Heart left ventricle (tissue), 16 donors: ENCODE measurements around the gene LAMTOR2. TPM values are rescaled to one million over a fixed set of nuclear protein-coding genes. Genes with fewer than 3 reads are reported as not detected.

ENCODE experiments used
- ATAC-seq, 4 donors: fragments of 200-7000 bp; cut with Tn5 transposase; one replicate each; pipeline ENCODE4 v1.9.1; 2020 to 2022; ENCODE audit warnings: moderate library complexity in 4 of 4, mild to moderate bottlenecking in 3 of 4, moderate number of reproducible peaks in 1 of 4
- DNase-seq, 5 donors: peaks; one replicate each; pipeline ENCODE4 v3.0.0-alpha.2; 2020
- H3K27ac ChIP-seq, 12 donors: fragments of 200-600 bp; sonication (generic) in 4 of 12; one replicate each; pipeline versions ENCODE4 v1.5.0 to v1.8.0; 2016 to 2022; ENCODE audit warnings: mild to moderate bottlenecking in 2 of 12
- H3K27me3 ChIP-seq, 9 donors: fragments of 200-600 bp; sonication (generic) in 2 of 9; one replicate each; pipeline versions ENCODE4 v1.5.1 to v1.8.0; 2016 to 2022; ENCODE audit warnings: mild to moderate bottlenecking in 3 of 9
- H3K36me3 ChIP-seq, 9 donors: fragments of 200-600 bp; sonication (generic) in 2 of 9; one replicate each; pipeline versions ENCODE4 v1.5.0 to v1.8.0; 2018 to 2022; ENCODE audit warnings: mild to moderate bottlenecking in 2 of 9
- H3K4me1 ChIP-seq, 12 donors: fragments of 200-600 bp; sonication (generic) in 4 of 12; one replicate each; pipeline versions ENCODE4 v1.5.0 to v1.8.0; 2016 to 2022; ENCODE audit warnings: mild to moderate bottlenecking in 3 of 12
- H3K4me3 ChIP-seq, 12 donors: fragments of 200-600 bp; sonication (generic) in 4 of 12; one replicate each; pipeline versions ENCODE4 v1.5.0 to v1.8.0; 2017 to 2022; ENCODE audit warnings: mild to moderate bottlenecking in 9 of 12, moderate library complexity in 4 of 12
- H3K9me3 ChIP-seq, 12 donors: fragments of 200-600 bp; sonication (generic) in 4 of 12; one replicate each; pipeline versions ENCODE4 v1.5.0 to v1.8.0; 2016 to 2022; ENCODE audit warnings: mild to moderate bottlenecking in 1 of 12
- CTCF ChIP-seq, 12 donors: fragments of 200-600 bp; sonication (generic) in 4 of 12; IDR thresholded peaks; one replicate each; pipeline versions ENCODE4 v1.5.0 to v1.8.0; 2018 to 2022; ENCODE audit warnings: antibody characterized with exemption in 12 of 12, mild to moderate bottlenecking in 5 of 12
- POLR2A ChIP-seq, 2 donors: fragments of 450-650 bp; IDR thresholded peaks; one replicate each; pipeline ENCODE4 v1.6.1; 2017; ENCODE audit warnings: antibody characterized with exemption in 2 of 2, mild to moderate bottlenecking in 2 of 2, moderate library complexity in 2 of 2
- whole genome bisulfite sequencing, 4 donors: extraction: QIAGEN DNeasy Blood & Tissue Kit in 2 of 4; methylation state at CpG; one replicate each; pipeline versions ENCODE4 v1.1.5 to v1.1.7; 2013 to 2018; 5-methylcytosine and 5-hydroxymethylcytosine counted together
- intact Hi-C, 10 donors: fragments of 100-400 bp; cut with DNase I; formaldehyde crosslinking; loops; one replicate each; pipeline versions ENCODE4 v1.11.1 to v1.14.2; 2022
- polyA plus RNA-seq, 2 donors: library from polyadenylated mRNA; stranded (reverse); fragments of 200-250 nt; gene quantifications; one replicate each; pipeline ENCODE4 v1.2.3, GENCODE V29; 2013
- total RNA-seq, 9 donors: library from RNA; depleted of rRNA in 2 of 9; stranded (reverse); fragments of >200 nt in 2 of 9; fragmentation: NEBNext Ultra II Directional in 3 of 9; extraction: Animal tissue kit (Norgen Biotek cat#: 25700) in 3 of 9; gene quantifications; one replicate each; pipeline versions ENCODE4 v1.1.0 to v1.2.4, GENCODE V29; 2016 to 2023
- donor health status: ischemic (EF 13 %, LVEDD 7.1; RV severe dilation, severe dysfunction).
- donor health status: healthy with polysubstance abuse.
- donor health status: DM: no; HTN: yes; CAD: no.
- donor health status: DM: no; HTN: no; CAD: no.
- donor health status: ischemic (EF 25% LVEDD 6.9; RV normal size, moderate dysfunction).
- donor health status: ischemic (EF 25% LVEDD 5.7; RV mildly dilated, moderate dysfunction).
- donor health status: healthy.
- donor health status: DM: yes; HTN: yes; CAD: no.
- donor health status: ischemic (EF 35%, LVEDD 5.7; RV mildly dilated, moderate dysfunction).
- donor health status: nonischemic (EF 11% LVEDD 7.7; RV severe dilation, severe dysfunction).
- donor health status: DM: yes; HTN: yes; CAD: no.
- donor health status: PGD.
- donor health status: ischemic (EF 29% LVEDD 5.4; RV normal size, mild dysfunction).
- donor health status: nonischemic (EF 23%, LVEDD 6.1; RV moderate dilation, normal function).

The LAMTOR2 gene
- total and polyA plus RNA-seq, 11 donors = 51.5 to 106 (median 63.1) TPM

DNA sequence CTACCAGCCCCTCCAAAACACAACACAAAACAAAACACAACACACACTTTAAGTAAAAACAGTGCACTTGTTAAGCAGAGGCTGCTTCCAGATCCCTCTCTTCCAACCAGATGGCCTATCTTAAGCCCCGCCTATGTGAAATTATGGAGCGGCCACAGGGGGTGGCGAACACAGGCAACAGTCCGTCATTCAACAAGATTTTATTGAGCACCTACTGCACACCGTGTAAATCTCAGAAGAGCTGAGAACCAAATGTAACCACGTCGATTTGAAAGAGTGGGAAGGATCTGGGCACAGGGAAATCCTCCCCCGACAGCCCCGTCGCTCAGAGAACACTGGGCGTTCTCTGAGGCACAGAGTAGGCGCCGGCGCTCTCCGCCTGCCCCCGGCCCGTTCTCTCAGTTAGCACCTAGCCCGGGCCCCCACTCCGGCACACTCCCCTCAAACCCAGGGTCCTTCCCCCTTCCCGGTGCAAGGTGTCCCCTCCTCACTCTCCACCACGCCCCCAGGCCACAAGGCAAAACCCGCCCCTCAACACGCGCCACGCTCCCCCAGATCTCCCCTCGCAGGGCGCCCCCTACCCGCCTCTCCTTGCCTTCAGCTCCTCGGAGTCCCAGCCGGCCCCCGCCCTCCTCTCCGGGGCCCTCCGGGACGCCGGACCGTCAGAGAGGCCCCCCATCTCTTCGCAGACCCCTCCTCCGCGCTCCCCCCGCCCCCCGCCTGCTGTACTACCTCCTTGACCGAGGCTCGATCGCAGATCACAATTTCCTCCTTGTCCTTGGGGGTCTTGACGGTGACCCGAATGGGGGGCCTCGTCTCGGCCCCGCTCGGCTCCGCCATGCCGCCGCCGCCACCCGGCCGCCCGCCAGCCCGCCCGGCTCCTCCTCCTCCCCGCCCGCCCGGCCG lies 1.5 kb upstream of the LAMTOR2 start:
- peaks cover 0 to 45% (median 17%) of the 10 kb centered on the region in 9 donors for H3K36me3 ChIP-seq
- intact Hi-C loops = loop anchor here in 4 of 10 donors (5.0 to 10.0 kb wide), 3 partner anchors 108 to 118 kb away; partner anchors contain the start of genes KHDC4 (in 2 of the 4) and RXFP4 (in 2 of the 4)
- H3K4me1 ChIP-seq = peaks cover 0 to 50% (median 25%) of the 10 kb centered on the region in 12 donors
- no peaks in the 10 kb centered on the region for H3K9me3 ChIP-seq
- H3K4me3 ChIP-seq = peak overlapping the region; percentile 71 to 98 (median 87)
- DNase-seq = peak; percentile 50 to 80 (median 67)
- no peaks in the 10 kb centered on the region for H3K27me3 ChIP-seq
- peak in 2 of 4 donors; percentile 4 to 7 for ATAC-seq
- H3K27ac ChIP-seq = peak overlapping the region; percentile 68 to 99 (median 94)
- 1 to 4% (median 2%) methylated on average over 36 to 63 of the region's 63 CpGs for WGBS, 4 donors
- TF ChIP-seq POLR2A (IDR thresholded peaks at IDR 0.05) (peak in 1 of 2 donors; percentile 39), CTCF (IDR thresholded peaks at IDR 0.05) (peak in 5 of 12 donors; percentile 19 to 35 (median 25))

DNA sequence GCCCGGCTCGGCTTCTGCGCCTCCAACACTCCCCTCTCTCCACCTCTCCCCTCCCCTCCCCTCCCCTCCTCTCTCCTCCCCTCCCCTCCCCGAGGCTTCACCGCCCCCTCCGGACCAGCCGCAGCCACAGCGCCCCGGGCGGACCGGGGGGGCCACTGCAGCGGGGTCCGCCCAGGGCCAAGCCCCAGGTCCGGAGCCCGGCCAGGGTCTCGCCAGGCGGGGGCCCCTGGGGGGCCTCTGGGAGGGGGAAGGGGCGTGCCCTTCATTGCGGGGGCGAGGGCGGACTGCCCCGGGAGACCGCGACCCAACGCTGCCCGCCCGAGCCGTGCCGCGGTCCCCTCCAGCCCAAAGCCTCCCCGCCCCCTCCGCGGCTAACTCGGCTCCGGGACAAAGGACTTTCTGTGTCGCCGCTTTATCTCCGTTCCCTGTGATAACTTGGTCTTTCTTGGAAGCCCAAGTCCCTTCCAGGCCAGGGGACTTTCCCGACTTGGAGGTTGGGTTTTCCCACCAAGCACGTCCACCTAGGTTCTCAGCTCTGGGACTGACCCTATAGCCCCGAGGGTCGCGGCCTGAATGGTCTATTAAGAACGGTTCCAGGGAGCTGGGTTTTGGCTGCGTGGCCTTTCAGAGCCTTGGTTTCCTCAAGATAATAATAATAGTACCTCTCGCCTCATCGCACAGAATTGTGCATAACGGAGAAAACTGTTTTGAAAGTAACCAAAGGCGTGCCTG lies 648 bp upstream of the LAMTOR2 start, which contains the start of gene UBQLN4:
TSS of gene UBQLN4 (minus strand) at position 31 of the 732 bp plus-strand sequence. CDS start 97 bp downstream, outside the sequence.
- 0 to 1% (median 1%) methylated on average over 23 to 48 of the region's 49 CpGs for WGBS, 4 donors
- H3K36me3 ChIP-seq = peaks cover 0 to 45% (median 15%) of the 10 kb centered on the region in 9 donors
- no peaks in the 10 kb centered on the region for H3K9me3 ChIP-seq
- H3K4me1 ChIP-seq = peaks cover 0 to 50% (median 25%) of the 10 kb centered on the region in 12 donors
- ATAC-seq (peak; percentile 40 to 84 (median 75)), DNase-seq (peak; percentile 91 to 94 (median 92))
- no peaks in the 10 kb centered on the region for H3K27me3 ChIP-seq
- peak within 1 kb of the TSS; percentile 83 to 99 (median 96) for H3K27ac ChIP-seq
- TF ChIP-seq CTCF (IDR thresholded peaks at IDR 0.05) (peak; percentile 32 to 71 (median 52)), POLR2A (IDR thresholded peaks at IDR 0.05) (no peak)
- peak within 1 kb of the TSS; percentile 74 to 98 (median 87) for H3K4me3 ChIP-seq
- intact Hi-C loops = loop anchor here in 4 of 10 donors (5.0 to 10.0 kb wide), 3 partner anchors 109 to 119 kb away; partner anchors contain the start of genes KHDC4 (in 2 of the 4) and RXFP4 (in 2 of the 4)

- H3K36me3 ChIP-seq = peaks cover 0 to 30% (median 8%) of the 10 kb centered on the region in 9 donors
Observed at GRCh38 chr1:156055281-156056048, 883 bp downstream of the LAMTOR2 start.

More at GRCh38 chr1:156055281-156056048, 883 bp downstream of the LAMTOR2 start:
- WGBS, 4 donors = 23 to 36% (median 24%) methylated on average over 12 to 17 of the region's 17 CpGs
- Histone ChIP-seq H3K4me3 (peak overlapping the region; percentile 64 to 98 (median 87)), H3K9me3 (no peaks in the 10 kb centered on the region), H3K27me3 (no peaks in the 10 kb centered on the region), H3K27ac (peak overlapping the region; percentile 41 to 99 (median 96)), H3K4me1 (peaks cover 0 to 44% (median 24%) of the 10 kb centered on the region in 12 donors)
- intact Hi-C loops = loop anchor here in 3 of 10 donors (5.0 to 10.0 kb wide), 3 partner anchors 33 to 121 kb away; partner anchors contain the start of genes KHDC4 (in 2 of the 3), SSR2 (in 2 of the 3) and RXFP4 (in 1 of the 3)
- TF ChIP-seq CTCF (IDR thresholded peaks at IDR 0.05) (no peak), POLR2A (IDR thresholded peaks at IDR 0.05) (no peak)
- ATAC-seq (no peak), DNase-seq (no peak)
